Measurements from ENCODE around the gene SLC2A4RG. TPM values are rescaled to one million over a fixed set of nuclear protein-coding genes. Genes with fewer than 3 reads are reported as not detected.
A peak's percentile ranks its signal among the peaks of the same experiment; 100 is the strongest.

Gene SLC2A4RG
- total and polyA plus RNA-seq, 2 of the 4 experiments (the other 2 are of a cell fraction): 5.0 to 50.3 TPM

DNA sequence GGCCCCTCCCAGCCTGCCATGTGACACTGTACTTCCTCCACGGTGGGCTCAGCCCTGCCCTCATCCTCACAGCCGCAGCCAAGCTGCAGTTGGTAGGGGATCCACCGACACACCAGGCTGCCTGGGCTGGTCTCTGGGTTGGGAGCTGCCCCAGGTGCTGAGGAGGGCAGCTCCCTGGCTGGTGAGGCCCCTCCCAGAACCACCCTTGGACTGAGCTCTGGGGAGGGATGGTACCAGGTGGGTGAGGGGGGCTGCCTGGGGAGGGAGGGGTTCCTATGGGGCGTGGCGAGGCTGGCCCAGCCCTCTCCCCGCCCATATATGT is 43.3 kb upstream of the SLC2A4RG start:
- no peak overlapping the region for H2BK120ac ChIP-seq (ENCODE audit: low read depth, low read length)
- H3K4ac ChIP-seq (ENCODE audit: low read depth, low read length): no peak overlapping the region
- H2BK20ac ChIP-seq (ENCODE audit: low read depth, low read length): no peak overlapping the region
- H3K9me1 ChIP-seq (ENCODE audit: insufficient read depth, low read length): no peaks in the 10 kb centered on the region
- H4K20me1 ChIP-seq (ENCODE audit: insufficient read depth, low read length): no peaks in the 10 kb centered on the region
- ATAC-seq (ENCODE audit: low read depth) (no peak), DNase-seq (no peak)
- WGBS, 2 experiments (ENCODE audit: extremely low coverage in 2 of 2, insufficient read length in 1 of 2): no CpG with 5 or more reads among the region's 6 CpGs
- CTCF ChIA-PET: no interaction called here
- H2BK15ac ChIP-seq (ENCODE audit: low read depth, low read length): no peak overlapping the region
- H3K56ac ChIP-seq (ENCODE audit: extremely low read depth, insufficient read depth, low read length): no peak overlapping the region
- peaks cover 22% of the 10 kb centered on the region for H3K4me1 ChIP-seq (ENCODE audit: control insufficient read depth, insufficient read depth, low read length)
- no peak overlapping the region for H3K9ac ChIP-seq (ENCODE audit: low read depth, low read length)
- no peak overlapping the region for H3K4me2 ChIP-seq (ENCODE audit: low read depth, low read length)
- no peak overlapping the region for H3K23ac ChIP-seq (ENCODE audit: low read depth, low read length)
- H3K14ac ChIP-seq (replicated peaks; ENCODE audit: low read depth, low read length): no peak overlapping the region
- H3K9me3 ChIP-seq (ENCODE audit: control insufficient read depth, insufficient read depth, low read length): no peaks in the 10 kb centered on the region
- in situ Hi-C loops (cut with MboI; ENCODE audit: low sequenced_read_pairs) (no loop called here), dilution Hi-C loops (cut with HindIII; ENCODE audit: low sequenced_read_pairs, unreplicated experiment) (no loop called here), intact Hi-C loops (cut with micrococcal nuclease) (no loop called here)
- no peak overlapping the region for H4K5ac ChIP-seq (ENCODE audit: low read depth, low read length)
- H3K27ac ChIP-seq (ENCODE audit: insufficient read depth, low read length): no peak overlapping the region
- POLR2A ChIA-PET (ENCODE audit: unreplicated experiment): interaction anchor here (0.6 kb wide), 1 partner anchor 63 kb away, joined by 3 read pairs; no protein-coding TSS in a partner anchor
- H3K4me3 ChIP-seq (ENCODE audit: insufficient read depth, low read depth, low read length): no peak overlapping the region
- H2AK9ac ChIP-seq (replicated peaks; ENCODE audit: low read depth, low read length, poor library complexity): peak overlapping the region; percentile 77
- peaks cover 10% of the 10 kb centered on the region; the same call in 1 of the 2 replicates for H3K36me3 ChIP-seq (ENCODE audit: control insufficient read depth, insufficient read depth, low read length)
- H3K18ac ChIP-seq (ENCODE audit: low read depth, low read length): no peak overlapping the region
- H4K91ac ChIP-seq (ENCODE audit: insufficient read depth, low read depth, low read length): no peak overlapping the region
- peaks cover 11 to 43% of the 10 kb centered on the region in 2 experiments; a peak in 3 of 4 replicates for H3K79me1 ChIP-seq (ENCODE audit: low read depth in 1 of 2, low read length in 2 of 2)
- TF ChIP-seq USF2 (IDR thresholded peaks at IDR 0.05; ENCODE audit: low read depth, low read length): peak; percentile 20; the same call in 1 of the 2 replicates
- TF ChIP-seq POLR2A (IDR thresholded peaks at IDR 0.05; ENCODE audit: low read depth, low read length): no peak; the same call in 1 of the 2 replicates
- H2AK5ac ChIP-seq (ENCODE audit: low read depth, low read length): no peak overlapping the region; the same call in 1 of the 2 replicates
- H4K8ac ChIP-seq (ENCODE audit: low read depth in 2 of 2, low read length in 2 of 2): peak overlapping the region in 1 of 2 experiments; percentile 29; a peak in 1 of 4 replicates
- peak overlapping the region; percentile 7 for H2BK5ac ChIP-seq (ENCODE audit: low read depth, low read length, poor library complexity, severe bottlenecking)
- H3K27me3 ChIP-seq (ENCODE audit: control insufficient read depth, insufficient read depth, low read length): no peaks in the 10 kb centered on the region
- no peak overlapping the region for H2AFZ ChIP-seq (replicated peaks; ENCODE audit: low read length, poor library complexity)
- no TSS peak for BruUV-seq (replicated peaks)

All from IMR-90 (cell line).